Measurements from ENCODE around the gene TEDDM1. TPM values are rescaled to one million over a fixed set of nuclear protein-coding genes. Genes with fewer than 3 reads are reported as not detected.

Gene TEDDM1
- total RNA-seq, 6 experiments from 2014 or later = not detected

- intact Hi-C loops (cut with DNase I) = loop anchor here (5.0 to 10.0 kb wide), 3 partner anchors 102 to 252 kb away; no protein-coding TSS in a partner anchor
- ATAC-seq = no peak
Observed at GRCh38 chr1:182394055-182394775, 6.3 kb downstream of the TEDDM1 start.

DNA sequence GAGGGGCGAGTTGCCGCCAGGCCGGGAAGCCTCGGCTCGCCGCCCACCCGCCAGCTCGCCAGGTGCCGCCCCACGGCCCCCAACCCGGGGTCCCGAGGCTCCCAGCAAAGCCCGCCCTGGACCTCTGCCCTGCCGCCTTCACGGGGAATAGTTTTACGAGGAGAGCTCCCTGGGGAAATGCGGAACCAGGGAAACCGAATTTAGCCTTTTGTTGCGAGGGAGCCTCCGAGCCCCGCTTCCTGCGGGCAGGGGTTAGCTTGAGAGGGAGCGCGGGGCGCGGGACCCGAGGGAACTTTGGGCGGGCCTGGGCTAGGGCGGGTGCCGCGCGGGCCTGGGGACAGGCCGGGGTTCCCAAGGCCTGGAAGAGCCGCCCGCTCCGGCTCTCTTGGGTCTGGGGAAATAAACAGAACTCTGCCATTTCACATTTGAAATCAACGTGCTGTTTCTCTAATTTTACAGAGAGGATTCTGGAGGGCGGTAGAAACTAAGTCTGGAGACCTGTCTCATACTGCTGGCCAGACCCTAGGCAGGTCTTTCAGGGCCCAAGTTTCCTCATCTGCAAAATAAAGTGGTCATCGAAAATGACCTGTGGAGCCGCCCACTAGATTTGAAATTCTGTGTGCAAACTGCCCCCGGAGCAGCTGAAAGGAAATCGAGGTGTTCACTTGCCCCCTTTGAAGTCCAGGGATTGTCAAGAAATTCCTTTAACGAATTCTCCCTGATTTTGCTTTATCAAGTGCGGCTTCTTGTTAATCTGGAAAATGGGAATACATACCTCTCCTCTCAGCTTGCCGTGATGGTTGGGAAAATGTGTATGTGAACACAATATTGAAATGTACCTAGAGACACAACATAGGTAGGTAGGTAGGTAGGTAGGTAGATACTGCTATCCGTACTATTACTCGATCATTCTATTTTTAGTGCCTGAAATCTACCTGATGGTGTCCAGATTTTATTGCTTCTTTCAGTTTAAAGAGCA, 8.1 kb downstream of the TEDDM1 start:
- Histone ChIP-seq H3K27me3 (no peaks in the 10 kb centered on the region), H3K27ac (peak overlapping the region; percentile 98), H3K4me3 (peak overlapping the region; percentile 79 to 88 (median 88)), H3K36me3 (peaks cover under 1 to 14% (median 10%) of the 10 kb centered on the region in 4 donors), H3K9me3 (no peaks in the 10 kb centered on the region), H3K4me1 (peaks cover 0 to 24% (median 0%) of the 10 kb centered on the region in 4 donors)
- intact Hi-C loops (cut with DNase I) = loop anchor here (5.0 to 10.0 kb wide), 3 partner anchors 100 to 250 kb away; no protein-coding TSS in a partner anchor
- peak in 2 of 3 donors; percentile 57 to 75 for DNase-seq
- peak; percentile 9 to 40 (median 25) for ATAC-seq
- TF ChIP-seq, protein P1, sequence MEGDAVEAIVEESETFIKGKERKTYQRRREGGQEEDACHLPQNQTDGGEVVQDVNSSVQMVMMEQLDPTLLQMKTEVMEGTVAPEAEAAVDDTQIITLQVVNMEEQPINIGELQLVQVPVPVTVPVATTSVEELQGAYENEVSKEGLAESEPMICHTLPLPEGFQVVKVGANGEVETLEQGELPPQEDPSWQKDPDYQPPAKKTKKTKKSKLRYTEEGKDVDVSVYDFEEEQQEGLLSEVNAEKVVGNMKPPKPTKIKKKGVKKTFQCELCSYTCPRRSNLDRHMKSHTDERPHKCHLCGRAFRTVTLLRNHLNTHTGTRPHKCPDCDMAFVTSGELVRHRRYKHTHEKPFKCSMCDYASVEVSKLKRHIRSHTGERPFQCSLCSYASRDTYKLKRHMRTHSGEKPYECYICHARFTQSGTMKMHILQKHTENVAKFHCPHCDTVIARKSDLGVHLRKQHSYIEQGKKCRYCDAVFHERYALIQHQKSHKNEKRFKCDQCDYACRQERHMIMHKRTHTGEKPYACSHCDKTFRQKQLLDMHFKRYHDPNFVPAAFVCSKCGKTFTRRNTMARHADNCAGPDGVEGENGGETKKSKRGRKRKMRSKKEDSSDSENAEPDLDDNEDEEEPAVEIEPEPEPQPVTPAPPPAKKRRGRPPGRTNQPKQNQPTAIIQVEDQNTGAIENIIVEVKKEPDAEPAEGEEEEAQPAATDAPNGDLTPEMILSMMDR (IDR thresholded peaks at IDR 0.05) = no peak
- 21% methylated on average over 17 of the region's 47 CpGs for WGBS (ENCODE audit: insufficient coverage, low coverage, low lambda C conversion rate, missing lambda C conversion rate)

More at GRCh38 chr1:182394055-182394775, 6.3 kb downstream of the TEDDM1 start:
- H3K36me3 ChIP-seq = no peaks in the 10 kb centered on the region
- no peak overlapping the region for H3K27ac ChIP-seq
- H3K27me3 ChIP-seq = no peaks in the 10 kb centered on the region
- H3K4me3 ChIP-seq = no peak overlapping the region
- H3K9me3 ChIP-seq = no peaks in the 10 kb centered on the region
- TF ChIP-seq, protein P1 (IDR thresholded peaks at IDR 0.05) = no peak
- TF ChIP-seq POLR2A (IDR thresholded peaks at IDR 0.05) = no peak
- H3K4me1 ChIP-seq = peaks cover 0 to 7% (median 0%) of the 10 kb centered on the region in 4 donors
- 57% methylated on average over 4 of the region's 5 CpGs for WGBS (ENCODE audit: insufficient coverage, low coverage, low lambda C conversion rate, missing lambda C conversion rate)
- no peak for DNase-seq

DNA sequence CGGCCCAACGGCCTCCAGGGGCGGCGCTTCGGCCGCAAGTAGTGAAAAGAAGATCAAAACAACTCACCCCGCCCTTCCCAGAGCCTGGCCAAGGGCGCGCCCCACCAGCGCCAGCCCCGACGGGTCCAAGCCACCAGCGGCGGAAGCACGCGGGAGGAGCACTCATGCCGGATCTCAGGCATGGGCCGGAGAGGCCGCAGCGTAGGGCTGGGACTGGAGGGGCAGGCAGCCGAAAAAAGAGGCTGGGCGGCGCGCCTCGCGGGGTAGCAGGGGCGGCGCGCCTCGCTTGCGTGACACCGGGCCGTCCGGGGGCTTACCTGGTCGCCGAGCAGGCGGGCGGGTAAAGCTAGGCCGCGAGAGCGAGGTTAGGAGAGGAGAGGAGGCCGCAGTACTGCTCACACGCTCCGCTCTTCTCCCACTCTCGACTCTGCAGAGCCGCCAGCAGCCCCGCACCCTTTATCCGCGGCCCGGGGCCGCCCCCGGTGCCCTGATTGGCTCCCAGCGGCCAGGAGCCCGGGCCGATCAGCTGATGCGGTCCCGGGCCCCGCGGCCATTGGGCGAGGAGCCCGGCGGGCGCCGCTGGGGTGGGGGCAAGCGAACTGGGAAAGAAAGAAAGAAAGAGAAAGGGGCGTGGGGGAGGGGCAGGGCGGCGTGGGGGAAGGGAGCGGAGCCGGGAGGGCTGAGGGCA, 9.0 kb downstream of the TEDDM1 start, which contains the start of gene GLUL:
Gene GLUL, minus strand, starts transcription at position 429 of the 688 bp plus-strand sequence. CDS start 3,053 bp downstream, outside the sequence.
- intact Hi-C loops (cut with DNase I) = loop anchor here (5.0 to 10.0 kb wide), 3 partner anchors 99 to 249 kb away; no protein-coding TSS in a partner anchor
- 0% methylated on average over 32 of the region's 70 CpGs for WGBS (ENCODE audit: insufficient coverage, low coverage, low lambda C conversion rate, missing lambda C conversion rate)
- Histone ChIP-seq H3K36me3 (peaks cover 3 to 23% (median 19%) of the 10 kb centered on the region in 4 donors), H3K27ac (peak within 1 kb of the TSS; percentile 98), H3K9me3 (no peaks in the 10 kb centered on the region), H3K27me3 (no peaks in the 10 kb centered on the region), H3K4me3 (peak within 1 kb of the TSS; percentile 79 to 88 (median 88)), H3K4me1 (peaks cover 0 to 28% (median 2%) of the 10 kb centered on the region in 4 donors)
- peak; percentile 85 to 94 (median 86) for ATAC-seq
- peak; percentile 99 for TF ChIP-seq POLR2A (IDR thresholded peaks at IDR 0.05)
- TF ChIP-seq, protein P1 (IDR thresholded peaks at IDR 0.05) = peak in 1 of 4 donors; percentile 20
- DNase-seq = peak; percentile 97

- H3K9me3 ChIP-seq = no peaks in the 10 kb centered on the region
- H3K4me3 ChIP-seq = peak overlapping the region; percentile 79 to 88 (median 88)
- WGBS (ENCODE audit: insufficient coverage, low coverage, low lambda C conversion rate, missing lambda C conversion rate) = 4% methylated on average over 5 of the region's 35 CpGs
- no peak for TF ChIP-seq POLR2A (IDR thresholded peaks at IDR 0.05)
- TF ChIP-seq, protein P1 (IDR thresholded peaks at IDR 0.05) = peak in 1 of 4 donors; percentile 35
- peaks cover 0 to 26% (median 2%) of the 10 kb centered on the region in 4 donors for H3K4me1 ChIP-seq
- intact Hi-C loops (cut with DNase I) = loop anchor here (5.0 to 10.0 kb wide), 3 partner anchors 99 to 249 kb away; no protein-coding TSS in a partner anchor
- H3K27me3 ChIP-seq = no peaks in the 10 kb centered on the region
- peak in 1 of 3 donors; percentile 89 for DNase-seq
- ATAC-seq = peak; percentile 0 to 2 (median 1)
- peaks cover 3 to 28% (median 23%) of the 10 kb centered on the region in 4 donors for H3K36me3 ChIP-seq
- H3K27ac ChIP-seq = peak overlapping the region; percentile 98
Observed at GRCh38 chr1:182391028-182391361, 9.5 kb downstream of the TEDDM1 start.

Measured in right lobe of liver (tissue), 6 donors.